ENCODE measurements around the gene TMEM141.
A peak's percentile ranks its signal among the peaks of the same experiment; 100 is the strongest.

The TMEM141 gene

GRCh38 chr9:136790640-136791515 is at the start of gene TMEM141:
TSS of gene TMEM141 (plus strand) at chr9:136791344. CDS start at chr9:136791371, 27 bp downstream.
- peak within 1 kb of the TSS; percentile 95 for H3K27ac Mint-ChIP-seq
- H3K9me3 Mint-ChIP-seq: no peaks in the 10 kb centered on the region
- H3K36me3 Mint-ChIP-seq: no peaks in the 10 kb centered on the region
- H3K27me3 Mint-ChIP-seq: peaks cover 20% of the 10 kb centered on the region
- peak; percentile 100 for DNase-seq
- peak within 1 kb of the TSS; percentile 82 for H3K4me3 Mint-ChIP-seq
- CTCF ChIA-PET: interaction anchor here (1.2 to 2.1 kb wide), 2 partner anchors 245 to 256 kb away, joined by 3 to 9 read pairs; no protein-coding TSS in a partner anchor
- H3K4me1 Mint-ChIP-seq: peaks cover 41% of the 10 kb centered on the region

DNA sequence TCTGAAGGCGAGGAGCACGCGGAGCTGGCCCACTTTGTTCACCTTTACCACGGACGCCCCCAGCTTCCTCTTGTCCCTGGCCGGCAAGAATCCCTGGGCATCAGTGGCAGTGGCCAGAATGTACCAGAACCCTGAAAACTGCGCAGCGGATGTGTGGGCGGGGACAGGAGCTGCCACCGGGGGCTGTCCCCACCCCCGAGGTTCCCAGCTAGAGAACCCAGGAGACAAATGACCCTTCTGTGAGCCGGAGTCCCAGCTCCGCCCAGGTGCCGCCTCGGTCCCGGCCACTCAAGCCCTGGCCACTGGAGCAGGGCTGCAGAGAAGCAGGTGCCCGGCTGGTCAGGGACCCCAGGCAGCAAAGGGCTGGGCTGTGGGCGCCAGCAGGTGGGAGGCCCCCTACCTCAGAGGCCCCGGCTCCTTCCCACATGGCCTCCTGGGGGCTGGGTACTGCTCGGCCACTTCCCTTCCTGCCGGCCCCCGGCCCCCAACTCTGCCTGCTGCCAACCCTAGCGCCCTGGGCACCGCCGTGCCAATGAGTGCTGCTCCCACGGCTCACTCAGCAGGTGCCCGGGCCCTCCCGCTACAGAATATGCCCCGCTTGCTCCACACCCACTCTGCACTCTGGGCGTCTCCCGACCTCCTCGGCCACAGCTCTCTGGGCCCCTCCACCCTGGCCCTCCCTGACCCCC is 49.1 kb upstream of the TMEM141 start:
- DNase-seq: peak; percentile 42
- no peak overlapping the region for H3K27ac Mint-ChIP-seq

GRCh38 chr9:136742591-136743391 is 48.4 kb upstream of the TMEM141 start, which contains the start of gene LCN10:
TSS of gene LCN10 (minus strand) at chr9:136742940. CDS start at chr9:136742903, 37 bp downstream.
- H3K27ac Mint-ChIP-seq: peak within 1 kb of the TSS; percentile 52
- H3K36me3 Mint-ChIP-seq: no peaks in the 10 kb centered on the region
- no peak for DNase-seq
- no peak within 1 kb of the TSS for H3K4me3 Mint-ChIP-seq
- CTCF ChIA-PET: interaction anchor here (1.5 kb wide), 1 partner anchor 13 kb away, joined by 5 read pairs; no protein-coding TSS in a partner anchor
- peaks cover 75% of the 10 kb centered on the region for H3K27me3 Mint-ChIP-seq
- no peaks in the 10 kb centered on the region for H3K9me3 Mint-ChIP-seq
- peaks cover 6% of the 10 kb centered on the region for H3K4me1 Mint-ChIP-seq

More for the DNA sequence above, 49.1 kb upstream of the TMEM141 start:
- H3K27me3 Mint-ChIP-seq: peaks cover 67% of the 10 kb centered on the region
- H3K9me3 Mint-ChIP-seq: no peaks in the 10 kb centered on the region
- no peaks in the 10 kb centered on the region for H3K36me3 Mint-ChIP-seq
- no peak overlapping the region for H3K4me3 Mint-ChIP-seq
- H3K4me1 Mint-ChIP-seq: peaks cover 6% of the 10 kb centered on the region
- CTCF ChIA-PET: interaction anchor here (1.4 to 1.5 kb wide), 2 partner anchors 12 to 15 kb away, joined by 3 to 5 read pairs; no protein-coding TSS in a partner anchor

DNA sequence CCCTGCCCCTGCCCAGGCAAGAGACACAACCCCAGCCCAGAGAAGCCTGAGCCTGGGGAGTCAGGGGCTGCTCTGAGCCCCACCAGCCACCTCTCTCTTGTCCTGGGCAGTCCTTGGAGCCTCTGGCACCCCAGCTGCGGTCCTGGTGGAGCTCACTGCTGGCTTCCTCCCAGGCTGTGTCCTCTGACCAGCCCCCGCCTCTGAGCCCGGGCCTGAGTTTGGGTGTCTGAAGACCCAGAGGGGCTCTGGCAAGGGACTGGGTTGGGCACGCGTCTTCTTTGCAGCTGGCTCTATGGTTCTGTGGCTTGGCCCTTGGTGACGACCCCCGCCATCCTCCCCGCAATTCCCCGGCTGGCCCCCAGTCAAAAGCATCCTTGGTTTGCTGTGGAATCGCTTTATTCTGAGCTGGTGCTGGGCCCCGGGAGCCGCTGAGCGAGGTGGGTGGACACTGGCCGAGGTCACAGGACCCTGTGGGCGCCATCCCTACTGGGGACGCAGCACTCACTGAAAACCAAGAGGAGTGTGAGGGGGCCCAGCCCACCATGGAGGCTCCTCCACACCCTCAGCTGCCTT is 47.4 kb upstream of the TMEM141 start:
- Mint-ChIP-seq H3K4me1 (peaks cover 6% of the 10 kb centered on the region), H3K4me3 (no peak overlapping the region), H3K36me3 (no peaks in the 10 kb centered on the region), H3K27me3 (peaks cover 82% of the 10 kb centered on the region), H3K27ac (peak overlapping the region; percentile 52), H3K9me3 (no peaks in the 10 kb centered on the region)
- DNase-seq: no peak
- CTCF ChIA-PET: no interaction called here

GRCh38 chr9:136744773-136745172 is 46.4 kb upstream of the TMEM141 start:
- CTCF ChIA-PET: no interaction called here
- H3K27ac Mint-ChIP-seq: no peak overlapping the region

GRCh38 chr9:136745389-136746154 is 45.6 kb upstream of the TMEM141 start:
- CTCF ChIA-PET: no interaction called here
- Mint-ChIP-seq H3K9me3 (no peaks in the 10 kb centered on the region), H3K27me3 (peaks cover 80% of the 10 kb centered on the region), H3K36me3 (no peaks in the 10 kb centered on the region), H3K4me3 (no peak overlapping the region), H3K27ac (no peak overlapping the region), H3K4me1 (peaks cover 7% of the 10 kb centered on the region)
- DNase-seq: no peak

More at GRCh38 chr9:136744773-136745172, 46.4 kb upstream of the TMEM141 start:
- H3K9me3 Mint-ChIP-seq: no peaks in the 10 kb centered on the region
- peaks cover 6% of the 10 kb centered on the region for H3K4me1 Mint-ChIP-seq
- no peaks in the 10 kb centered on the region for H3K36me3 Mint-ChIP-seq
- DNase-seq: no peak
- no peak overlapping the region for H3K4me3 Mint-ChIP-seq
- peaks cover 82% of the 10 kb centered on the region for H3K27me3 Mint-ChIP-seq

DNA sequence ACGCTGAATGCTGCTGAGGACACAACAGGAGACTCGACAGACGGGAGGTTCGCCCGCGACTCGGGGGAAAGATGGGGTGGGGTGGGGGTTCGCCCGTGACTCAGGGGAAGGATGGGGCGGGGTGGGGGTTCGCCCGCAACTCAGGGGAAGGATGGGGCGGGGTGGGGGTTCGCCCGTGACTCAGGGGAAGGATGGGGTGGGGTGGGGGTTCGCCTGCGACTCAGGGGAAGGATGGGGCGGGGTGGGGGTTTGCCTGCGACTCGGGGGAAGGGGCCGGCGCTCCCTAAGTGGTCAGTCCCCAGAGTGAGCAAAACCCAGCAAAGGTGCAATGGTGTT is 45.0 kb upstream of the TMEM141 start:
- CTCF ChIA-PET: no interaction called here
- H3K4me1 Mint-ChIP-seq: peaks cover 7% of the 10 kb centered on the region
- no peak overlapping the region for H3K27ac Mint-ChIP-seq
- no peak for DNase-seq
- H3K9me3 Mint-ChIP-seq: no peaks in the 10 kb centered on the region
- peaks cover 80% of the 10 kb centered on the region for H3K27me3 Mint-ChIP-seq
- H3K4me3 Mint-ChIP-seq: no peak overlapping the region
- H3K36me3 Mint-ChIP-seq: no peaks in the 10 kb centered on the region

GRCh38 chr9:136746621-136747020 is 44.5 kb upstream of the TMEM141 start:
- H3K36me3 Mint-ChIP-seq: no peaks in the 10 kb centered on the region
- CTCF ChIA-PET: no interaction called here
- no peak for DNase-seq
- H3K27me3 Mint-ChIP-seq: peaks cover 78% of the 10 kb centered on the region
- peaks cover 4% of the 10 kb centered on the region for H3K9me3 Mint-ChIP-seq
- no peak overlapping the region for H3K4me3 Mint-ChIP-seq
- no peak overlapping the region for H3K27ac Mint-ChIP-seq
- H3K4me1 Mint-ChIP-seq: peaks cover 5% of the 10 kb centered on the region

DNA sequence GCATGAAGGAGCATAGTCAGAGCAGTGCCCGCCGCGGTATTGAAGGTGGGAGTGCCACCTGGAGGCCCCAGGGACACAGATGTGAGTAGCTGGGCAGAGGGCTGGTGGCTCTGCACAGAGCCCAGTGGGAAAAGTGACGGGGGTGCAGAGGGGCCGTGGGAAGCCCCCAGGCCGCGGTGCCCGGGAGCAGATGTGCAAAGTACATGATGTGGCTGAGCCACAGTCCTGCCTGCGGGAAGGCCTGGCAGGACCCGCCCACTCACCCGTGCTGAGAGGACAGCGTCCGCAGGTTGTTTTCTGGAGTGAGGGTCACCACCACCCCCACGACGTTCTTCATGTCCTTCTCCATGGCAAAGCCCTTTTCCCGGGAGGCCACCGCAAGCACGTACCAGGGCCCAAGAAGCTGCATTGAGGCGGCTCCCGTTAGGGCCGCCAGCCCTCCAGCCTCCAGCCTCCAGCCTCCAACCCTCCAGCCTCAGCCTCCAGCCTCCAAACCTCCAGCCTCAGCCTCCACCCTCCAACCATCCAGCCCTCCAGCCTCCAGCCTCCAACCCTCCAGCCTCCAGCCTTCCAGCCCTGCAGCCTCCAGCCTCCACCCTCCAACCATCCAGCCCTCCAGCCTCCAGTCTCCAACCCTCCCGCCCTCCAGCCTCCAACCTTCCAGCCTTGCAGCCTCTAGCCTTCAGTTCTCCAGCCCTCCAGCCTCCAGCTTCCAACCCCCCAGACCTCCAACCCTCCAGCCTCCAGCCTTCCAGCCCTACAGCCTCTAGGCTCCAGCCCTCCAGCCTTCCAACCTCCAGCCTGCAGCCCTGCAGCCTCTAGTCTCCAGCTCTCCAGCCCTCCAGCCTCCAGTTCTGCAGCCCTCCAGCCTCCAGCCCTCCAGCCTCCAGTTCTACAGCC is 43.7 kb upstream of the TMEM141 start:
- H3K4me3 Mint-ChIP-seq: no peak overlapping the region
- peaks cover 12% of the 10 kb centered on the region for H3K9me3 Mint-ChIP-seq
- H3K27ac Mint-ChIP-seq: no peak overlapping the region
- no peak for DNase-seq
- H3K36me3 Mint-ChIP-seq: no peaks in the 10 kb centered on the region
- peaks cover 77% of the 10 kb centered on the region for H3K27me3 Mint-ChIP-seq
- H3K4me1 Mint-ChIP-seq: peaks cover 2% of the 10 kb centered on the region
- CTCF ChIA-PET: interaction anchor here (1.4 kb wide), 1 partner anchor 18 kb away, joined by 4 read pairs; no protein-coding TSS in a partner anchor

GRCh38 chr9:136748201-136748600 is 42.9 kb upstream of the TMEM141 start, which contains the start of gene LCN6:
TSS of gene LCN6 (minus strand) at chr9:136748525. CDS start at chr9:136748483, 42 bp downstream.
- no peak for DNase-seq
- CTCF ChIA-PET: interaction anchor here (1.4 kb wide), 1 partner anchor 19 kb away, joined by 4 read pairs; no protein-coding TSS in a partner anchor
- peaks cover 69% of the 10 kb centered on the region for H3K27me3 Mint-ChIP-seq
- peaks cover 2% of the 10 kb centered on the region for H3K4me1 Mint-ChIP-seq
- peaks cover 17% of the 10 kb centered on the region for H3K9me3 Mint-ChIP-seq
- no peak within 1 kb of the TSS for H3K27ac Mint-ChIP-seq
- H3K36me3 Mint-ChIP-seq: no peaks in the 10 kb centered on the region
- no peak within 1 kb of the TSS for H3K4me3 Mint-ChIP-seq

DNA sequence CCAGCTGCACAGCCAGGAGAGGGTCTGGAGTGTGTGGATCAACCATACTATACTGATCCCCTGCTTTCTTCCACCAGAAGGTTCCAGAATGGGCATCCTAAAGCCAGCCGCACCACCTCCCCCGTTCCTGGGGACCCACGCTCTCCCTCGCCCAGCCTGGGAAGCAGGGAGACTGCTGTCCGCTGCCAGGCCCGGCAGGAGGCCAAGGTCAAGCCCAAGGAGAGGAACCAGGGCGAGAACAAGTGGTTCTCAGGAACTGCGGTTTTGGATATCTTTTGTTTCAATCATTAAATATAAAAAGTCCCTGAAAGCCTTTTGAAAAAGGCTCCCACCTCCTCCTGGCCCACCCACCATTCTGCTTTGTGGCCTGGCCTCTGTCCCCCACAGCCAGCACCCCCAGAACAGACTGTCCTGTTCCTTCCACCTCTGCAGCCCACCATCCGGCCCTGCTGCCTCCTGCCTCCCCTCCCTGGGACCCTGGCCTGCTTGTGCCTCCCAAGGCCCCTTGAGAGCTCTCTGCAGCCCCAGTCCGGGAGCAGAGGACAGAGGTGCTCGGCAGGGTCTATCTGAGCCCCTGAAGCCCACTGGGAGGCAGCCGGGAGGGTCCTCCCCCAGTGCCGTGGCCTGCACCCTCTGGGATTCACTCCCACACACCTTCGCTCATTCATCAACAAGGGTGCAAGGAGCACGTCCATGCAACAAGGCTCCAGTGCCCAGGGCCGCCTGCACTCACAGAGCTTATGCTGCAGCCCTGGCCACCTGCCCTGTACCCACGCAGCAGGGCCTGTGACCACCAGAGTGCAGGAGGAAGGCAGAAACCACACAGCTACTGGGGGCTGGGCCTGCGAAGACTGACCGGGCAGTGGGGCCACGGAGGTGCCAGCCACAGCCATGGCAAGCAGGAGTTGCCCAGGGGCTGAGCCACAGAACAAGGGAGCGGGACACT is 42.2 kb upstream of the TMEM141 start:
- DNase-seq: no peak
- Mint-ChIP-seq H3K4me3 (no peak overlapping the region), H3K9me3 (peaks cover 17% of the 10 kb centered on the region), H3K27ac (no peak overlapping the region), H3K4me1 (peaks cover 2% of the 10 kb centered on the region), H3K36me3 (no peaks in the 10 kb centered on the region), H3K27me3 (peaks cover 67% of the 10 kb centered on the region)
- CTCF ChIA-PET: interaction anchor here (1.4 to 2.0 kb wide), 2 partner anchors 12 to 20 kb away, joined by 4 to 8 read pairs; no protein-coding TSS in a partner anchor

All from activated naive CD4-positive, alpha-beta T cell treated with anti-CD3 and anti-CD28 coated beads, Interleukin-2, amount 10 ng/mL, durations not matched to agents 7 days and 5 days (primary cell).